ENCODE measurements around the gene SIMC1. TPM values are rescaled to one million over a fixed set of nuclear protein-coding genes. Genes with fewer than 3 reads are reported as not detected.

SIMC1 gene
- total and polyA plus RNA-seq, 2 donors (not counting 3 experiments of a cell fraction or from before 2014, with no cell fraction given): 9.0 to 16.2 TPM

- CTCF ChIA-PET: interaction anchor here (0.8 to 1.6 kb wide), 3 partner anchors 10 to 17 kb away, joined by 3 read pairs; no protein-coding TSS in a partner anchor
- POLR2A ChIA-PET: no interaction called here
- Histone ChIP-seq H3K4me2 (ENCODE audit: insufficient read depth, low read length) (no peak overlapping the region), H3K79me2 (ENCODE audit: control insufficient read depth, insufficient read depth, low read length) (no peaks in the 10 kb centered on the region), H2AFZ (ENCODE audit: low read depth, low read length) (no peak overlapping the region), H3K9me1 (replicated peaks; ENCODE audit: control insufficient read depth, extremely low read depth, insufficient read depth, low read length) (no peaks in the 10 kb centered on the region), H3K4me1 (ENCODE audit: control insufficient read depth, extremely low read depth, insufficient read depth, low read length) (no peaks in the 10 kb centered on the region), H3K27ac (ENCODE audit: insufficient read depth, low read depth, low read length) (no peak overlapping the region), H3K36me3 (ENCODE audit: control insufficient read depth in 2 of 2, extremely low read depth in 1 of 2, insufficient read depth in 2 of 2, low read length in 2 of 2) (peaks cover 2 to 6% of the 10 kb centered on the region in 2 experiments), H3K9me3 (replicated peaks; ENCODE audit: control insufficient read depth, insufficient read depth, low read length) (no peaks in the 10 kb centered on the region), H4K20me1 (replicated peaks; ENCODE audit: control insufficient read depth, extremely low read depth, insufficient read depth, low read length) (no peaks in the 10 kb centered on the region), H3K27me3 (ENCODE audit: control insufficient read depth in 2 of 2, insufficient read depth in 2 of 2, low read length in 2 of 2) (no peaks in the 10 kb centered on the region), H3K4me3 (replicated peaks in 1 of 3; ENCODE audit: insufficient read depth in 1 of 3, low read depth in 1 of 3, low read length in 3 of 3) (no peak overlapping the region), H3K9ac (replicated peaks; ENCODE audit: extremely low read depth, insufficient read depth, low read length) (no peak overlapping the region)
- intact Hi-C loops (cut with micrococcal nuclease) (no loop called here), dilution Hi-C loops (cut with MboI; ENCODE audit: extremely low pct_ligation_motif_present, low sequenced_read_pairs) (no loop called here)
- no TSS peak for BruUV-seq (replicated peaks)
- FAIRE-seq (no peak), DNase-seq (ENCODE audit: low read depth, low spot score) (no peak)
- TF ChIP-seq JUN (IDR thresholded peaks at IDR 0.05; ENCODE audit: borderline replicate concordance, insufficient read depth, insufficient read length, low read depth) (no peak), MAX (IDR thresholded peaks at IDR 0.05; ENCODE audit: insufficient read depth, insufficient read length) (no peak), CTCF (IDR thresholded peaks at IDR 0.05; ENCODE audit: extremely low read depth in 1 of 2, insufficient read depth in 1 of 2, low read depth in 1 of 2, low read length in 2 of 2) (no peak), EZH2 (IDR thresholded peaks at IDR 0.05; ENCODE audit: borderline replicate concordance, low read depth, low read length, severe bottlenecking) (no peak), POLR2AphosphoS5 (IDR thresholded peaks at IDR 0.05; ENCODE audit: insufficient read depth, low read depth, low read length) (no peak), GATA2 (IDR thresholded peaks at IDR 0.05; ENCODE audit: insufficient read depth, insufficient read length, low read depth, low read length) (no peak), FOS (IDR thresholded peaks at IDR 0.05; ENCODE audit: borderline replicate concordance, insufficient read depth, low read length) (no peak), POLR2A (IDR thresholded peaks at IDR 0.05; ENCODE audit: low read depth, low read length) (no peak), MYC (IDR thresholded peaks at IDR 0.05; ENCODE audit: low read depth, low read length) (no peak)
Measured at GRCh38 chr5:176319827-176320554, 81.8 kb downstream of the SIMC1 start.

Measured in endothelial cell of umbilical vein (primary cell).